Astrocyte (in vitro differentiated cells and primary cell): ENCODE data around the gene GTPBP2.

ENCODE experiments used
- CTCF ChIP-seq: IDR thresholded peaks from 2 replicates; pipeline ENCODE4 v1.5.1; 2011; ENCODE audit warnings: low read depth, mild to moderate bottlenecking, inconsistent platforms, low read length, moderate library complexity; ENCODE audit not compliant: insufficient read depth
- EZH2 ChIP-seq: IDR thresholded peaks from 2 replicates; pipeline ENCODE4 v1.6.1; 2012; ENCODE audit warnings: mild to moderate bottlenecking, low read length, inconsistent platforms; ENCODE audit not compliant: insufficient read depth

- no peak for TF ChIP-seq EZH2
- TF ChIP-seq CTCF, result no peak
Observed at GRCh38 chr6:43678341-43678740, 49.3 kb upstream of the GTPBP2 start.
